AML-193 (cell line): Measurements from ENCODE around the gene COL4A2.
"Not testable (repeated sequence)": the region's sequence is repeated elsewhere in the genome, so short reads cannot be mapped to it uniquely, and the experiment has no call there.

Experiments used
- DNase-seq, 2 experiments: peaks; one replicate each; lab custom pipeline; 2025; lab: John Stamatoyannopoulos, UW

COL4A2 gene

DNA sequence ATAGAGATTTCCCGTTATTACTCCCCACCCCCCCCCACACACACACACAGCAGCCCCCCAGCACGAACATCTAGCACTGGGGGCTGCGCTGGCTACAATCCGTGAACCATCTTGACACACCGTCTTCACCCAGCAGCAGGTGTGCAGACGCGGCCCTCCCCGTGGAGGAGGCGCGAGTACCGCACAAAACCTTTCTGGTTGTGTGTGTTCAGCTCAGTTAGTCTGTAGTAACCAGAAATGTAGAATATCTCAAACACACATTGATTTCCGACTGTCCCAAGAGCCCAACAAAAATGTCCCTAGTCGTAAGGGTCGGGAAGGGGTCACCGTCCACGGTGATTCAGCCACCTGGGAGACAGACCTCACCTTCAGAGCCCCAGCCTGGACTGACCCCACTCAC, 131.7 kb downstream of the COL4A2 start:
- DNase-seq = no peak

DNA sequence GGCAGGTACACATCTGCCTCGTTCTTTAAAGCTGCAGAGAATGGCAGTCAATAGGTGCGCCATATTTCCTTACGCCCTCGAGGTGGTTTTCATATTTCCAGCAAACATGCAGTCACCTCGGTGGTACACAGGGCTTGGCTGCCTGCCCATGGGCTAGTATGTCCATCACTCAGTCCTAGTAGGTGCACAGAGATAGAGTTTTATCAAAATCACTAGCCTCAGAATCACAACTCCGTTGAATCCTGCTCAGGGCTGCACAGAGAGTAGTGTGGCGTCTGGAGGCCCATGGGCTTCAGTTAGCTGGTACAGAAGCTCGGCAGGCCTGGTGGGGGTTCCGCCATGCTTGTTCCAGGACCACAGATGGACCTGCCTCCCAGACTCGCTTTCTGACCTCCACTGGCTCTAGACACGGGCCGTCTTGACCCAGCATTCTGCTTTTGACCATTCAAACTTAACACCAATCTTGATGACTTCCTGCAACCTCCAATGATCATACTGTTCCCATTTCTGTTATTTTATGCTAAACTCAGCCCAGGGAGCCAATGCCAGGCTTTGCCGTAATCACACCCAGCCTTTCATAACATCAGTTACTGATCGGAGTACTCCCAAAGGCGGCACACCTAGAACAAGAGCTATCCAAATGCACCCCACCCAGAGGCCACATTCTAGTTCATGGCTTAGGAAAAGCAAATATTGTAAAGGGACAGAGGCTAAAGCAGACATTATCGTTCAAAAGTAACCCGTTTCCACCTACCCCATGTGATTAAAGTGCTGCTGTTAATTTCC, 134.1 kb downstream of the COL4A2 start:
- DNase-seq = no peak

DNA sequence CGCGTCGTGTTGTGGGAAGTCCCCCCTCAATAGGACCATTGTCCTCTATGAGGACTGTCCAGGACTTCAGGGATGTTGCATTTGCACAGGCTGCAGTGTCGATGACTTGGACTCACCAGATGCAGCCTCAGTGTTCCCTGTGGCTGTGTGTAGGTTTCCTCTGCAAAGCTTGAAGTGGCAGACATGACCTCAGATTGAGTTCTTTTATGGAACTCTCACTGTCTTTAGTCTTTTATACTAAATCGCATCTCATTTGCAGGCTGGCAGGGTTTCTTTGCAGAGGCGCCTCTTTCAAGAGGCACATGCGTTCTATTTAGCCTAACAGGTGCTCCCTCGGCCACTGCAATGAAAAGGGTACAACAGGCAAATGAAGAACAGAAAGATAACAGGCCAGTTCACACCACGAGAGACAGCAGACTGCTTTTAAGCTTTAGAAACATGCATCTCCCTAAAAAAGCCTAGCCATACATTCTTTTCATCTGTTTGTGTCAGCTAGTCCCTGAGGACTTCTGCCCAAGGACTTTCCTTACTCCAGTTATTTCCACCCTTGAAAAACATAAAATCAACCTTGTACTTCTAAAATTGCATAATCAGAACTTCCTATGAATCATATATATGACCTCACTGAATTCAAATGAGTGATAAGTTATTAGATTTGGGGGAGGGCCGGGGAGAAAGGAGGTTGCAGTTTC, 136.0 kb downstream of the COL4A2 start:
- no peak for DNase-seq

DNA sequence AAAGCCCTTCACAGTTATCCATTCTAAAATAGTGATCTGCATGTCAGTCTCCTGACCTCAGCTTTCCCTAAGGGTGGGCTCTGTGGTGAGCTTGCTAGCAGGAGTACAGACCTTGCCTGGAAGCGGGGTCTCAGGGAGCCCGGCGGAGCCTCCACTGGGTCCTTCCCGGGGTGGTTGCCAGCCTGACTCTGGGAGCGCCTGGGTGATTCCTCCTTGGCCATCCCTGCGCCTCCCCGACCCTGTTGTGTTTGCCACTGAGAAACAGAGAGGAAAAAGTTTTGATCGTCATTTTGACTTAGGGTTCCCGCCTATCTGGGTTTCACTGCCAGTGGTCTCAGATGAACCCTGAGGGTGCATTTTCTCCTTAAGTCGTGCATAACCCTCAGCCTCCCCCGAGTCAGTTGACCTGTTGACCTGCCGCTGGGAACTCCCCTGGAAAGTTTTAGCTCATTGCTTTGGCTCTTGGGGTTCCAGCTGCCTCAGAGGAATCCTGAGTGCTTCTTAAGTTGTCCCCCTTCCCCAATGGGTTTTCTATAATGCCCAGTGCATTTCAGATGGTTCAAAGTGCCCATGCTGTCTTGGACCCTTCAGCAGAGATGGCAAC, 136.6 kb downstream of the COL4A2 start:
- no peak for DNase-seq

DNA sequence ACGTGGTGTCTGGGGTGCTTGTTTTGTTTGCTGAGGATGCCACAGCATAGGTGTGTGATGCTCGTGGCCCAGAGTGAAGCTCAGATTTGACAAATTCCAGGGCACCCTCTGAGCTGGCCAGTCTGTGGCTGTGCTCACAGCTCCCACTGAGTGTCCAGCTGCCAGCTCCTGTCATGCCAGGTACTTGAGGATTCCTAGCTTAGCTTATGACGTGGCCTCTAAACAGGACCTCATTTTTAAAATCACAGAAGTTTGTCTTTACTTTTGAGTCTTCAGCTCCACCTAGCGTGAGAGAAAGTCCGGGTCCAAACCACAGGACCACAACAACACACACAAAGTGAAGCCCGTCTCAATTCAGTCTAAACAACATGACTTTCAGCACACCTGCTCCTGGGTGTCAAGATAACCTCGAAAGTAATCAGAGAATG, 137.2 kb downstream of the COL4A2 start:
- no peak for DNase-seq

DNA sequence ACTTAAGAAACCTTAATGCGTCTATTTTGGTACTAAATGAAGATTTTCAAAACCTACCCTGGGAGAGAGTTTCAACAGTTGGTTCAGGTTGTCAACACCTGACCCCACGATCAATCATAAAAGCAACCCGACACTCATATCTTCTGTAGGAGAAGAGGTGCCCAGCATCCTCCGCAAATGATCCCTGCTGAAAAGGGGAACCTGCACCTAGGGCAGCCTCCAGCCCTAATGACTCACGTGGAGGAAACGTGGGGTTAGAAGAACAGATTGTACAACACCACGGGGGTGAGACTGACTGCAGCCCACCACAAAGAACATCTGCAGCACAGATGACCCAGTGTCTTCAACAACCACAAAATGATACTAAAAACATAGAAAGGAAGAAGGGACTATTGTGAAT, 138.1 kb downstream of the COL4A2 start:
- peak; percentile 32 to 66 for DNase-seq

GRCh38 chr13:110445722-110446574, 138.9 kb downstream of the COL4A2 start:
- no peak for DNase-seq

- DNase-seq = no peak
These were observed 139.4 kb downstream of the COL4A2 start for GRCh38 chr13:110446575-110446890.

DNA sequence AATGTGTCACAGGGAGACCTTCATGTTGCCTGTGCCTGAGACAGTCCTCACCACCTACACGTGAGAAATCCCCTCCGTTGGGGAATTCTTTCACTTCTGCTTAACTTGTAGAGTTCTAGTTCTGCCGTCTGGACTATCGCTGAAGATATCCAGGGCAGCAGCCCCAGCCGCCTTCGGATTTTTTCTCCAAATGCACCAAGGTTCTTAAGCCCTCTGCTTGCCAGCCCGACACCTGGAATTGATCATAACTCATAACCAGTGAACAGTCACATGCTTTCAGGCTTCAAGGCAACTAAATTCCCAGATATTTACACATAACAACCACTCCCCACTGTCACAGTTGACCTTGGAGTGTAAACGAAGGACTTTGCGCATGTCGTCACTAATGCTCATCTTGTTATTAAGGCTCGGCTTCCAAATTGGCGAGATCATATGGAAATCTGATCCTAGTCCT, 140.0 kb downstream of the COL4A2 start:
- no peak for DNase-seq

- no peak for DNase-seq
These were observed 140.7 kb downstream of the COL4A2 start for GRCh38 chr13:110447801-110448200.

GRCh38 chr13:110448230-110448629, 141.1 kb downstream of the COL4A2 start:
- no peak for DNase-seq

DNA sequence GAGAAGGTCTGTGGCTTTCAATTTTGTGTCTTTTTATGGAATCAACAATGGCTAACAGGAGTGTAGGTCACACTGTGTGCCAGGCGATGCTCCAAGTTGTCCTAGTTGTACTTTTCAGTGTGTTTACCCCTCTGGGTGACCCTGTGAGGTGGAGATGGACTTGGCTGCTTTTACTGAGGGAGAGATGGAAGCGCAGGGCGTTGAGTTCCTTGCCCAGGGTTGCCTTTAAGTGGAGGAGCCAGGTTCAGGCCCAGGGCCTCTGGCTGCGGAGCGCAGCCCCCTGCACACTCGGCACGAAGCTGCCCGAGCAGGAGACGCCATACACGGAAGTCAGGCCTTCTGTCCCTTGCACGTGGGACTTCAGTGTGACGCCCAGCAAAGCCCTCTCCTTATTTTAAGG, 141.6 kb downstream of the COL4A2 start:
- no peak for DNase-seq

DNA sequence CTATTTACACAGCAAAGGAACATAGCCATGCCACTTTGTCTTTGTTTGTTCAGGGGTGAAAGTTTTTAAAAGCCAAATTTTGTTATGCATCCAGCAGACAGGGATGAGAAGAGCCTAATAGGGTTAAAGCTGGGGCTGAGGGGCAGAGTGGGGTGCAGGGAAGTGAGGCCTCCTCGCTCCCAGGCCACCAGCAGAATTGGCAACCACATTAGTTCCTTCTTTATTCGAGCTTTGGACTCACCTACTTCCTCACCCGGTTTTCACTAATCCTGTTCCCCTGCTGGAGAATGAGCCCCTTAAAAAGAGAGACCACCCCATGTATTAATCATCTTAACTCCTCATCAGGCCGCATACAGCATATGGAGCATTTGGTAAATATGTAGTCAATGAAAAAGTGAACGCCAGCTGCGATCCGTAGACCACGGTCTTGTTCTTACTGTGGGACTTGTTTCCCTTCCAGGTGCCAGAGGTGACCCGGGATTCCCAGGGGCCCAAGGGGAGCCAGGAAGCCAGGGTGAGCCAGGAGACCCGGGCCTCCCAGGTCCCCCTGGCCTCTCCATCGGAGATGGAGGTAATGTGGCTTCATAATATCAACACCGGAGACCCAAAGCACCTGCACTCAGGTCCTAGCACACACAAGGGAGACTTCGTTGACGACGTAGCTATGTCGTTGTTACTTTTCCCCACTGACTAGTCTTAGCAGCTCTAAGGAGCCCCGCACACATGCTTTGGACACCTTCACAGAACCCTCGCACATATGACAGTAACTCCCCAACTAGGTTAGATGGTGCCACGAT, 142.3 kb downstream of the COL4A2 start:
- no peak for DNase-seq

DNA sequence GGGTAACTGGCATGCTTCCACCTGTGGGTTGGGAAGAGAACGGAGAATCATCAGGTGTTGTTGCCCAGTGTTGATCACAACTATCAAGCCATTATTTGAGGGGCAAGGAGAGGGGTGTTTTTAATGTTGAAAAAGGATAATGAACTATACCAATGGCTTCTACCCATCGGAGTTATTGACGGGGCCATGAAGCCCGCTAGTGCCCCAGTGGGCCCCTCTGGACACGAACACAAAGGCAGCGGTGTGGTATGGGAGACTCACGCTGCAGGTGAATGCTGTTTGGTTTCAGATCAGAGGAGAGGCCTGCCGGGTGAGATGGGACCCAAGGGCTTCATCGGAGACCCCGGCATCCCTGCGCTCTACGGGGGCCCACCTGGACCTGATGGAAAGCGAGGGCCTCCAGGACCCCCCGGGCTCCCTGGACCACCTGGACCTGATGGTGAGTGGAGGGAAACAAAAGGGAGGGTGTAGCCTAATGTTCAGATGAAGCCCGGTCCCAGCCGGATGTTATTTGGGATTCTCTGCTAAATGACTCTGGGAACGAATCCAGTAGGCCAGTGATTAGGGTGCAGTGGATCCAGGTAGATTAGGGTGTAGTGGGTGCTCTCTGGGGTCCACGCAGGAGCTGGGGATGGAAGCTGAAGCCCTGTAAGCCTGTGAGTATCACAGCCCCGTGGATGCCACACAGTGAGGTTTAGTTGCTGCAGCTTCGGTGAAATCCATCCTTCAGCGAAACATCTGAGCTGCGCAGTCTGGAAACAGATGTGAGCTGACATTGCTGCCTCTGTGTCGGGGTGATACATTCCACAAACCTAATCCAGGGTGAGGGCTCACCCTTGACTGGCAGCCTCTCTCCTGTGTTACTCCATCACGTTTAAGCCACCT, 143.2 kb downstream of the COL4A2 start:
- DNase-seq = no peak

DNA sequence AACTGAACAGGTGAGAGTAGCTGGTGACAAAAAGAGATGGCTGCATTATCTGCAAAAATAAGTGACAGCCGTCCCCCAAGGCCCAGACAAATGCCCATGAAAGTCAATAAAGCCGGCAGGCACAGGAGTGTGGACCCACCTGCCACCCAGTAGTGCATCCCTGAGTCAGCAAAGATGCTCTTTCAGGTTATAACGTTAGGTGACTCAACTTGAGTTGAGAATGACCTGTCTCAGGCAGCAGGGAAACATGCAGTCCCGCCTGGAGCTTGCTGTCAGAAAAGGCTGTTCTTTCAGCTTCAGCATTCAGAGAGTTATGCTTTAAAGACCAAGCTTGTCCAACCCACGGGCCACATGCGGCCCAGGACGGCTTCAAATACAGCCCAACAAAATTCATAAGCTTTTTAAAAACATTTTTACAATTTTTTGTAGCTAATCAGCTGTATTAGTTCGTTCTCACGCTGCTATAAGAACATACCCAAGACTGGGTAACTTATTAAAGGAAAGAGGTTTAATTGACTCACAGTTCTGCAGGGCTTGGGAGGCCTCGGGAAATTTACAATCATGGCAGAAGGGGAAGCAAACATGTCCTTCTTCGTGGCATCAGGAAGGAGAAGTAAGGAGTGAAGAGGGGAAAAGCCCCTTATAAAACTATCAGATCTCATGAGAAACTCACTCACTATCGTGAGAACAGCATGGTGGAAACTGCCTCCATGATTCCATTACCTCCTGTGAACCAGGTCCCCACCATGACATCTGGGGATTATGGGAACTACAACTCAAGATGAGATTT, 144.1 kb downstream of the COL4A2 start:
- no peak for DNase-seq

DNA sequence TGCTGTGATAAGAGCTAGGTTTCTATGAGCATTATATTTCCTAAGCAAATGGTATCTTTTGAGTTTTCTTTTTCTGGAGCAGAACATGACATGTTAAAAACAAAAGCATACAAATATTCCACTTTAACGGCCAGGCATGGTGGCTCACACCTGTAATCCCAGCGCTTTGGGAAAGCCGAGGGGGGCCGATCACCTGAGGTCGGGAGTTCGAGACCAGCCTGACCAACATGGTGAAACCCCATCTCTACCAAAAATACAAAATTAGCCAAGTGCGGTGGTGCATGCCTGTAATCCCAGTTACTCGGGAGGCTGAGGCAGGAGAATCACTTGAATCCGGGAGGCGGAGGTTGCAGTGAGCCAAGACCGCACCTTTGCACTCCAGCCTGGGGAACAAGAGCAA, 146.0 kb downstream of the COL4A2 start:
- not testable (repeated sequence) for DNase-seq

- DNase-seq = no peak
These were observed 146.7 kb downstream of the COL4A2 start for GRCh38 chr13:110453797-110454196.

DNA sequence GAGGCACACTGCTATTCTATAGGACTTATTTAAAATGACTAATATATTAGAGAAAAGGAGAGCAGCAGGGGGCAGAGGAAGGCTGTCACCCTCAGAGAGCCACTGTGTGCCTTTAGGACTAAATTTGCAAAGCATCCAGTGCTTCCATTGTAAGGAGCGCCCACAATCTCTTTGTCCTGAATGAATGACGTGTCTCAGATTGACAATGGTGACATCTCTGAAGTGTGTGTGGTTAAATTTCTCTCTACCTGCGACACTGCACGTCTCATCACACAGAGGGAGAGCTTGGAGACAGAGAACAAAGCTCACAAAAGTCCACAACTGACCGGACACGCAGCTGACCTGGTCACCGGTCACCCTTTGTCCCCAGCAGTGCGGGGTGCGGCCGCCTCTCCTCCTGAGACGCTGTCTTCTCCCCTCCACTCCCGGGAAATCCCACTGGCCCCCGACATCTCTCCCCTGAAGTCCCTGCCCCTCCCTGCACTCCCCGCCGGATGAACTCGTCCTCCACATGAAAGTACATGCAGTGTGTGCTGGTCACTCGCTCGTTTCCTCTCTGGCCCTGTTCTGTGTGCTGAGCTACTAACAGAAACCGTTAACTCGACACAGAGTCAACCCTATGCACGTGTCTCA, 147.3 kb downstream of the COL4A2 start:
- peak in 1 of 2 experiments; percentile 23 for DNase-seq

- DNase-seq = no peak
These were observed 147.9 kb downstream of the COL4A2 start for GRCh38 chr13:110454956-110455355.
